GM12864 (cell line): ENCODE measurements around the gene PLIN3.
"Not testable (repeated sequence)": the region's sequence is repeated elsewhere in the genome, so short reads cannot be mapped to it uniquely, and the experiment has no call there.

Experiments used
- DNase-seq: peaks from one replicate; pipeline ENCODE4 v3.0.0-alpha.2; 2011; ENCODE audit warnings: low read depth
- H3K4me3 ChIP-seq: 2 replicates; pipeline ENCODE4 v1.5.1; 2011; ENCODE audit warnings: mild to moderate bottlenecking, low read depth, low read length, control low read depth
- CTCF ChIP-seq: IDR thresholded peaks from 2 replicates; pipeline ENCODE4 v1.5.1; 2011; ENCODE audit warnings: low read depth, mild to moderate bottlenecking, moderate library complexity, low read length, control low read depth, inconsistent platforms; ENCODE audit errors: missing control alignments

The PLIN3 gene

GRCh38 chr19:4852484-4852883, 15.0 kb downstream of the PLIN3 start:
- no peak for DNase-seq
- TF ChIP-seq CTCF: no peak
- no peak overlapping the region for H3K4me3 ChIP-seq

GRCh38 chr19:4851551-4852290, 15.7 kb downstream of the PLIN3 start:
- no peak overlapping the region for H3K4me3 ChIP-seq
- peak; percentile 94 for TF ChIP-seq CTCF
- DNase-seq: no peak

- no peak for TF ChIP-seq CTCF
- H3K4me3 ChIP-seq: no peak overlapping the region
- DNase-seq: no peak
Measured at GRCh38 chr19:4849019-4849418, 18.4 kb downstream of the PLIN3 start.

- no peak overlapping the region for H3K4me3 ChIP-seq
- DNase-seq: no peak
- no peak for TF ChIP-seq CTCF
Measured at GRCh38 chr19:4847190-4847973, 20.1 kb downstream of the PLIN3 start.

GRCh38 chr19:4845975-4846374, 21.5 kb downstream of the PLIN3 start:
- not testable (repeated sequence) for H3K4me3 ChIP-seq, DNase-seq

GRCh38 chr19:4844348-4845179, 22.9 kb downstream of the PLIN3 start:
- no peak overlapping the region for H3K4me3 ChIP-seq
- DNase-seq: no peak
- TF ChIP-seq CTCF: no peak

GRCh38 chr19:4843647-4843965, 23.9 kb downstream of the PLIN3 start:
- no peak overlapping the region for H3K4me3 ChIP-seq
- TF ChIP-seq CTCF: no peak
- no peak for DNase-seq
